SKM-1 (cell line): ENCODE data around the gene SLC8B1.

Experiments used
- DNase-seq: peaks from one replicate; lab custom pipeline; 2025; ENCODE audit not compliant: unreplicated experiment; lab: John Stamatoyannopoulos, UW

The SLC8B1 gene

DNA sequence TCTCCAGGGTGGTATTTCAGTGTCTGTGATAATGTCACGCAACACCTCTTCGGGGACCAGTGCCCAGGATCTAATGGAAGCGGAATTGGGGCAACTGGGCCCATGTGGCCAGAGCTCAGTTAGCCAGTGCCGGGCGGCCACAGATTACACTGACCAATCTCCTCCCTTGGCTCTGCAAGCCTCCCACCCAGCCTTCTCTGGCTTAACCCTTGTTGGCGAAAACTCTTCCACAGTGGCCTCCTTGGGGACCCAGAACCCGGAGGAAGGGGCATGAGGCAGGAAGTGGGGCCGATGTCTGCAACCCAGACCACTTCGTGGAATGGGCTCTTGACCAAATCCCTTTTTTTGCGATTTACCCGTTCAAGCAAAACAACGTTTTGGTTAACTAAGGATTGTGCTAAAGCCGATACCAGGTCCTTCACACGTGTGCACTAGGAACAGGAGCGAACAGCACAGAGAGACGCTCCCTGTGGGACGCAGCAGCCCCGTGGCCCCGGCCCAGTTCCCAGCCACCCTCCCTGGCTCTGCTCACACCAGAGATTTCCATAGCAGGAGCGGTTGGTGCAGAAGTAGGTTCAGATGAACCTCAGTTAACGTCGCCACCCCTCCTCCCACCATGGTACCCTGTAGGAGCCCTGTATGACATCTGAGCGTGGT is 38.2 kb downstream of the SLC8B1 start:
- DNase-seq: no peak

DNA sequence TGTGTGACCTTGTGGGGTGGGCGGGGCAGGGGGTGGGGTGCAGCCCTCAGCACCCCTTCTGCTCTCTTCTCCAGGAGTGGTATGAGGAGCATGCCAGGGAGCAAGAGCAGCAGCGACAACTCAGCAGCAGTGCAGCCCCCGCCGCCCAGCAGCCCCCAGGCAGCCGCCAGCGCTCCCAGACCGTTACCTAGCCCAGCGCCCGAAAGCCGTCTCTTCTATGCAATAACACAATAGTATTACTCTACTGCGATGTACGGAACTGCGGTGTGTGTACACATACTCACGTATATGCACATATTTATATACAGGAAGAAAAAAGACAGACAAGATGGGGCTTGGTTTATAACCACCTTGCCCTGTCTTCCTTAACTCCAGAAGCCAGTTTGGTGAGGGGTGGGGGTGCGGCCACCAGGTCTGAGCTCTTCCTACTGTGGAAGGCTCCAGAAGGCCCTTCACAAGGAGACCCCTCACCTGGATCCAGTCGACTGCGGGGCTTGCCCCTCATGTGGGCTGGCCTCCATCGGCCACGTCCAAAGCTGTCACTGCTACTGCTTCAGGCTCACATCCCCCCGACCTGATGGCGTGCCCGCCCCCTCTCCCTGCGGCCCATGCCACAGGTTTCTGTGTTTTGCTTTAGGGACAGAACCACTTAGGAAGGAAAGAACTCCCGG is 38.9 kb downstream of the SLC8B1 start:
- DNase-seq: no peak

DNA sequence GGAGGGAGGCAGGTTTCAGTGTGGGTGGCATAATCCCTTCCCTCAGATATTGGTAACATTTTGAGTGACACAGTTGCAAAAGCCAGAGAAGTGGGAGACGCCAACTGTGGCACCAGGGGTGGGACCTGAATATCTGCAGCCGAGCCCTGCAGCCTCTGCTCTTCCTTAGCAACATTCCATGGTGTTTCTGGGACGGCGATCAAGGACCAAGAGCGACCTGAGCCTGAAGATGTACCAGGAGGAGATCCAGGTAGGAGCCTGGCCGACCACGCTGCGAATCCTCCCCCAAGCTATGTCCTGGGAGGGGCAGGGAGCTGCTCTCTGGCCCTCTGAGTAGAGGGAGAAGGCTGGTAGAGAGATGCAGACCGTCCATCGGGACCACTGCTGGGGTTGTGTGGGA is 41.8 kb downstream of the SLC8B1 start:
- DNase-seq: no peak

DNA sequence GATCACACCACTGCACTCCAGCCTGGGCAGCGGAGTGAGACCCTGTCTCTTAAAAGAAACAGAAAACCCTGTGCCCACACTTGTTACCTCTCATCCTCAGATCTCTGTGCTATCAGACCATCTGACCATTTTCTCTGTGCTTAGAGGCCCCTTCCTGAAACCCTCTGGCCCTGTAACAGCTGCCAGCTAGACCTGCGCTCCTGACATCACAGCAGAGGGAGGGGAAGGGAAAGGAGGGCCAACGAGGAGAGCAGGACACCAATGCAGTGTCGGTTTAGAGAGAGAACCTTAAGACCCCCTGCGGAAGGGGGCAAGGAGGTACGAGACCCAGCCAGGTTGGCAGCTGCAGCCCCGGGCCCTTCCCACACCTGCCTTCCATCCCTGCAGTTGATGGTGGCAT is 42.4 kb downstream of the SLC8B1 start:
- DNase-seq: no peak

DNA sequence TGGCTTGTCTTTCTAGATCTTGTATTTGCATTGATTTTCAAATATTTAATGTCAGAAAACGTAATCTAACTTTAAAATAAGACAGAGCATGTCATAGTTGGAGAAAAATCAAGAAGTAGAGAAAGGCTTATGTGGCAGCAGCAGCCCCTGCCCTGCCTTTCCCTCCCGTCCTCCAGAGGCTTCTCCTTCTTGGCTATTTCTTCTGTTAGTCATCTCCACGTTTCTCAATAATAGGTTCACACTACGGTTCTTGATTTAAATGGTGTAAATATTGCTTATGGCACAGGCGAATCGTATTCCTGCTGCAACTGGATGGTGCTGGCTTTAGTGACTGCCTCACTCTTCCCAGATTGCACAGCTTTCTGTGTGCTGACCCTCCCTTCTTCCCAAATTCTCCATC is 42.8 kb downstream of the SLC8B1 start:
- DNase-seq: no peak

DNA sequence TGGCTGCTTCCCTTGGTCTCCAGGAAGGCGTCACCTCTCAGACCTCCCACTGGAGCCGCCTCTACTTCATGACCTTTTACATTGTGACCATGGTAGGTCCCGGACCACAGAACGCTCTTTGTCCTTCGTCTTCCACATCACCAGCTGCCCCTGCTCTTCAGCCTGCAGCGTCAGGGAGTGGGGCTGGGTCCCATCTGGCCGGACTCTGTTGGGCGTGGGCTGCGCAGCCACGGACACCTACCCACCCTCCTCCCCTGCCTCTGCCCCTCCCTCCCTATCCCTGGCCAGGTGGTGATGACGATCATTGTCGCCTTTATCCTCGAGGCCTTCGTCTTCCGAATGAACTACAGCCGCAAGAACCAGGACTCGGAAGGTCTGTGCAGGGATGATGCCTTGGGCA is 43.3 kb downstream of the SLC8B1 start:
- DNase-seq: no peak

DNA sequence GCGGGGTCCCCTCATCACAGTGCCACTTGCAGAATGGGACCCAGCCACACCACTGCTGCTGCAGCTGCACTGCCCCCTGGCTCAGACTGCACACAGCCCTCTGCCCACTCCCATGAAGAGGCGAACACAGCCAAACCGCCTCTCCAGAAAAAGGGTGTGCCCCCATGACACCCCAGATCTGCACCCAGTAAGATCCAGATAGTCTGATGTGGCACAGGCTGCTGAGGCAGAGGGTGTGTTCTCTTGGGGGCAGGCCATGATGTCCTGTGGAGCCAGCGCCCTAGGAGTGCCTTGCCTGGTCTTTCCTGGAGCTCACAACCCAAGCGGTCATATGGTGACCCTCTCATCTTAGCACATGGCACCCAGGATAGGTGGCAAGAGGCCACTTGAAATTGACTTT is 44.4 kb downstream of the SLC8B1 start:
- no peak for DNase-seq

DNA sequence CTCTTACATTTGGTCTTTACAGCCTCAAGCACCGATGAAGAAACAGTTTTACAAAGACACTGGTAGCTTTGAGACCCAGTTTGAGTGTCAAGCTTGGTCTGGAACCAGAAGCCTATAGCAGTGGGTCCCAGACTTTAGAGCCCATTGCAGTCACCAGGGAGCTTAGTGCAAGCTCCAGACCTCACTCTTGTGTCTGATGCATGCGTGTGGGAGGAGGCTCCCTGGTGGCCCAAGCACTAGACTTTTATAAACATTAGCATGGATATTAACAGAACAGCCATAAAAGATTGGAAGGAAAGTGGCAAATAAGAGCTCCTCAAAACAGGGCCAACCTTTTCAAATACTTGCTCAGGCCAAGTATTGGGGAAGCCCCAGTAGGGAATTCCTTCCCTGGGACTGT is 45.5 kb downstream of the SLC8B1 start:
- no peak for DNase-seq

DNA sequence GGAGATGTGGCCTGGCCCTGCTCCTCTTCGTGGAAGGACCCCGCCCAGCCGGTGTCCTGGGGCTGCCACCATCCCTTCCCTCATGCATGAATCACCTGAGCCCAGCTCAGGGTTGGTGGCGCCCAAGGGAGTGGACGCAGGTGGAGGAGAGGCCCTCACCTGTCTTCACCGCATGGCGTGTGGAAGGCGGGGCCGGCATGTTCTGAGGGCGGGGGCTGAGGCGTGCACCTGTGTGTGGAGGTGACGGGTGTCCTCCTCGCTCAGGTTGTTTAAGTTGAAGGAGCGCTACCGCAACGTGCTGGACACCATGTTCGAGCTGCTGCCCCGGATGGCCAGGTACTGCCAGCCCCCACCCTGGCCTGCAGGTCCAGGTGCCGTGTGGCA is 47.0 kb downstream of the SLC8B1 start:
- no peak for DNase-seq

DNA sequence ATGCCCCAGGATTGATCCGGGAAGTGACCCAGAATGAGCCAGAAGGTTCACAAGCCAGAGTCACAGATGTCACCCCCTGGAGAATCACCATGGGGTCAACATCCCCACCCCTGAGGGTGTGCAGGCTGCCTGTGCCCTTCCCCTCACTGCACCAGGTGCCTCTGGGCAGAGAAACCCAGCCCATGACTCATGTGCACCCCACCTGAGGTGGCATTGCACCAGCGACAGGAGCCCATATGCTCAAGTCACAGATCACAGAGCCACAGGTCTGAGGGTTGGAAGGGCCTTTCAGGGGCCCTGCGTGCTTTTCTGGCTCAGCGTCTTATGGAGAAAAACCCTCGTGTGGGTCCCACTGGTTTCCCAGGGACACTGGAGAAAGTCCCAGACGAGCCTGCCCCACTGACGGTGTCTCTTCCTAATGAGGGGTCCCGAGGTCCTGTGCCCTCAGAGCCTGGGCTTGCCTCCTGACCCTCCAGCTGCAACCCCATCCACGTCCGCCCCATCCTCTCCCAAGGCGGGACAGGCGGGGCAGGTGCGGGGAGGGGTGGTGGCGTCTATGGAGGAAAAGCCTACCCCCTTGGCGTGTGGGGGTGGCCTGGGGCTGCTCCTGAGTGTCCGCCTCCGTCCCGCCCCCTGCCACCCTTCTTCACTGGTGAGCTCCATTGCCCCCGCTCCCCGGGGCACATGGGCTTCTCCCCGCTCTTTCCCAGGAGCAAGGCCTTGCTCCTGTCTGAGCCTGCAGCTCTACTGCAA is 47.6 kb downstream of the SLC8B1 start:
- no peak for DNase-seq

DNA sequence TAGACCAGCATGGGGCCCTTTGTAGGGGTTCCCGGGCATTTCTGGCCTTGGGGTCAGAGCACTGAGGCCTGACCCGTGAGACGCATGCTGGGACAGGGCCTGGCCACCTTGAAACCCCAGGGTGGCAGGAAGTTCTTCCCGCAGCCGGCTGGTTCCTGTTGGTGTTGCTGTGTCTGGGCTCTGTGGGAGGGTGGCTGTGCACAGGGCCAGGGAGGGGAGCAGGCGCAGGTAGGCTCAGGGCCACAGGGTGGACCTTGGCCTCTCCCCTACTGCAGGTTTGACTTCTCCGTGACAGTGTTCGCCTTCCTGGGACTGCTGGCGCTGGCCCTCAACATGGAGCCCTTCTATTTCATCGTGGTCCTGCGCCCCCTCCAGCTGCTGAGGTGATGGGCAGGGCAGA is 48.2 kb downstream of the SLC8B1 start:
- no peak for DNase-seq

DNA sequence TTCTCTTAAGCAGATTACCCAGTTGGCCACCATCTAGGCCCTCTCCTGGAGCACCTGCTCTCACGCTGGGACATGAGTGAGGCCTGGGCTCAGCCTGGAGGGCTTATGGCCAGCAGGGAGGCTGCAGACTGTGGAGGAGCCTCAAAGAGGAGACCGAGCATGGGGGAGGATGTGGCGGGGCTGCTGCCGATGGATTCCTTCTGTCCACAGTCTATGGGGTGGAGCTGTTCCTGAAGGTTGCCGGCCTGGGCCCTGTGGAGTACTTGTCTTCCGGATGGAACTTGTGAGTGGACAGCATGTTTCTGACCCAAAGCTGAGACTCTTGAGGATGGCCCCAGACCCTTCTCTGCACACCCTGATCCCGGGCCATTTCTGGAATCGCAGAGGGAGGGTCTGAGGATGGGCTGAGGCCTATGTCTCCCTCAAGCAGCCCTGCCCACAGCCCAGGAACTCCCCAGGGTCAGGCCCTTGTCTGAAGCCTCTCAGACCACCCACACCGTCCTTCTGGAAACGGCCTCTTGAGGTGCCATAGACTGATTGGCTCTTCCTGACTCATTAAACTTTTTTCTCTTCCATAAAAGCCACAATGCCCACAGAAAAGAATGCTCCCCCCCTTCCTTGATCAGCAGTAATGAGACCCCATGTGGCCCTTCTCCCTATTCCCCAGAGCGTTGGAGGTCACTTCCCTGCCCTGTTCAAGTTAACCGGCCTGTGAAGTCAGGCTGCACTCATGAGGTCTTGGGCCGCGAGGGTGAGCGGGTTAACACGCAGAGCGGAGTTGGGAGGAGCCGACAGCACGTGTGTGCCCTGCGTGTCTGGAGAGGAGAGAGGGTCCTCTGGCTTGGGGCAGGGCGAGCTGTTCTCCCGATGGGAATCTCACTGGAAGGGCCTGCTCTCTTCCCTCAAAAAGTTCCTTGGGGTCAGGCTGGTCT is 49.0 kb downstream of the SLC8B1 start:
- DNase-seq: no peak

DNA sequence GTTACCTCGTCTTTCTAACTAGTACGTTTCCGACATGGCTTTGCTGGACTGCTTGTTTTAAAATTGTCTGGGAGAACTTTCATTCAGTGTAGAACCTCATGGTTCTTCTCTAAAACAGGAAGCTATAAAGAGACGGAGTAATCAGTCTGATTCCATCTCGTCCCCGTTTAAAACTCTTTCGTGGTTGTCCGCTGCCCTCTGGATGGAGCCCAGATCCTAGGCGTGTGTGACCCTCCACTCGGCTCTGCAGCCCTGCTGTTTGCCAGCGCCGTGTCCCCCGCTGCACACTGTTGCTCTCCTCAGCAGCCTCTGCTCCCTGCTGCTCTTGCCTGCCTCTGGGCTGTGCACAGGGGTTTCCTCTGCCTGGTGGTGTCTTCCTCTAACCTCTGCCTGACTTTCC is 50.2 kb downstream of the SLC8B1 start:
- no peak for DNase-seq

DNA sequence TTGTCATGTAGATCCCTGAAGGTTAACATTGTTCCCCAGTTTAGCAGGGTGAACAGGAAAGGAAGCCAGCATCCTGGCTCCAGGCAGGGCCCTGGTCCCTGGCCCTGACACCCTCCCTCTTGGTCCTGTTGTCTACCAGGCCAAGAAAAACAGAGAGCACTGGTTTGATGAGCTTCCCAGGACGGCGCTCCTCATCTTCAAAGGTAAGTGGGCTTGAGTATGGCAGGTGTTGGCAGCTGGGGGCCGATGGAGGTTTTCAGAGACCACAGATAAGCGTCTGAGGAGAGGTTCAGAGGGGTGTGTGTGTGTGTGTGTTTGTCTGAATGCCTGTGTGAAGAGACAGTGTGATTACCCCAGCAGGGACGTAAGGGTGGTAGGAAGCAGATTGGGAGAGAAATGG is 56.3 kb downstream of the SLC8B1 start:
- no peak for DNase-seq

DNA sequence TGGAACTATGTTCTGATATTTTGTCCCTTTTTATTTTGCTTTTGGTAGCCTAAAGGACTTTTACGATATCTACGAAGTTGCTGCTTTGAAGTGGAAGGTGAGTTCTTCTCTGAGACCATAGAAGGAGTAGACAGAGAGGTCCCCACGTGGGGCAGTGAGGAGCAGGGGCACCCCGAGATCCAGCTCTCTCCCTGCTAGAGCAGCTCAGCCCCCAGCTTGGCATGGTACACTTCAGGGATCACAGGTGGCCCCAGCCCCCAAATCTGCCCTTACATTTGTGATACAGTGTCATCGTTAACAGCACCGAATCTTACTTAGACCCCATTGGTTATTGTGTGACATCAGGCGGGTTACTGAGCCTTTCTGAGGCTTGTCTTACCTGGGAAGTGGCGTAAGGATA is 56.8 kb downstream of the SLC8B1 start:
- DNase-seq: no peak

DNA sequence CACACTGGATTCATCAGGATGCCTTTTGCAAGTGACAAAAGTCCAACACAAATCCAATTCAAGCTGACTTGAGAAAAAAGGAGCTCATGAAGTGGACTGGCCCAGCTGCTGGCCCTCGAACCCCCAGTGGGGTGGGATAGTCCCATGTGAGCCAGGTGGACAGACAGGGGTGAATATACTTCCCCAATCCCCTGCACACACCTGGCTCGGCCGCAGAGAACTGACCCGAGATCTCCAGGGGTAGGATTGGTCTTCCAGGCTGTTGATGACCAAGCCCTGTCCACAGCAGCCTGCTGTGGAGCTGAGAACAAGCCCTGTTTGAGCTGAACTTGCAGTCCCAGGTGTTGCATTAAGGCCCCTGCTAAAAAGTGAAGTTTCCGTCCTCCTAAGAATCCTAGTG is 57.4 kb downstream of the SLC8B1 start:
- DNase-seq: no peak

DNA sequence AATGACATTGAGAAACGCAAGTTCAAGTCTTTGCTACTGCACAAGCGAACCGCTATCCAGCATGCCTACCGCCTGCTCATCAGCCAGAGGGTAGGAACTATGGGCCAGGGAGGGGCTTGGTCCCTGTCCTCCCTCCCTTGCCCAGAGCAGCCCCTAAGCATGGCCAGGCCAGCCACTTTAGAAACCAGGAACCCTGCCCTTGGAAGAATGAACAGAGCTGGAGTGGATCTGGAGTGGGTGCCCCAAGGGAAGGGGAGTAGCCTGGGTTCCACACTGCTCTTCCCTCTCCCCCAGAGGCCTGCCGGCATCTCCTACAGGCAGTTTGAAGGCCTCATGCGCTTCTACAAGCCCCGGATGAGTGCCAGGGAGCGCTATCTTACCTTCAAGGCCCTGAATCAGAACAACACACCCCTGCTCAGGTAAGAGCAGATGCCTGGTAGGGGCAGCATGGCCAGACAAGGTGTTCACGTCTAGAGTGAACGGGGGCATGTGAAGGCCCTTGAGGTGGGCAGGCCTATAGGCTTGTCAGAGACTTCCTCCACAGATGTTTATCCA is 57.9 kb downstream of the SLC8B1 start:
- DNase-seq: no peak

DNA sequence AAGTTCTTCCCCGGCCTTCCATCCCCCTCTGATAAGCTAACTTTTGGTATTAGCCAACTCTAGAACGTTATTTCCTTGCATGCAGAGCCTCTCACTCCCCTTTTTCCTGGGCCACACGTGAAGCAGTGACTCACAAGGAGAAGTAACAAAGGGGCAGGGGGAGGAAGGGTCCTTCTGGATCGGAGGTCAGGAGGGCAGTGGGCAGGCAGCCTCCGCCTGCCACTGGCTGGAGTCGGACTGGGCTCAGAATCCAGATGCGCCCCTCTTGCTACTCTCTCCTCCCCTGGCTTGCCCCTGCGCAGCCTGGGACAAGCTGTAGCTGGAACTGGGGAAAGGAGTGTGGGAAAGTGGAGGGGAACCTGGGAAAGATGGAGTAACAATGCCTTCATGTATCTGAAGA is 58.6 kb downstream of the SLC8B1 start:
- DNase-seq: no peak

DNA sequence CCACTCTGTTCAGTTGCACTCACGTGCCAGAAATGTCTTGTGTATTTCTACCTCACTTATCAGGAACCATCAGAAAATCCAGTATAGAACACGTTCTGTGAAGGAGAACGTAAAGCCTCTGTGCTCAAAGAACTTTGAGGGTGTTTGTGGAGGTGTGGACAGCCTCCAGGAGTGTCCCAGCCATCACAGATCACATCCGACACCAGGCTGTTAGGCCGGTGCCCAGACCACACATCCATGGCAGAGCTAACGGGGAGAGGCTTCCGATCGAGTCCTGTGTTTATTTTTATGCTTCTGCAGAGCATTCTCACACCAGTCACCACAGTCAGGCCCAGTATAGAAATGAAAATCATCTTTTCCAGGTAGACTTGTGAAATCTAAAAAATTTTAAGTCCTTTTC is 60.1 kb downstream of the SLC8B1 start:
- DNase-seq: no peak

DNA sequence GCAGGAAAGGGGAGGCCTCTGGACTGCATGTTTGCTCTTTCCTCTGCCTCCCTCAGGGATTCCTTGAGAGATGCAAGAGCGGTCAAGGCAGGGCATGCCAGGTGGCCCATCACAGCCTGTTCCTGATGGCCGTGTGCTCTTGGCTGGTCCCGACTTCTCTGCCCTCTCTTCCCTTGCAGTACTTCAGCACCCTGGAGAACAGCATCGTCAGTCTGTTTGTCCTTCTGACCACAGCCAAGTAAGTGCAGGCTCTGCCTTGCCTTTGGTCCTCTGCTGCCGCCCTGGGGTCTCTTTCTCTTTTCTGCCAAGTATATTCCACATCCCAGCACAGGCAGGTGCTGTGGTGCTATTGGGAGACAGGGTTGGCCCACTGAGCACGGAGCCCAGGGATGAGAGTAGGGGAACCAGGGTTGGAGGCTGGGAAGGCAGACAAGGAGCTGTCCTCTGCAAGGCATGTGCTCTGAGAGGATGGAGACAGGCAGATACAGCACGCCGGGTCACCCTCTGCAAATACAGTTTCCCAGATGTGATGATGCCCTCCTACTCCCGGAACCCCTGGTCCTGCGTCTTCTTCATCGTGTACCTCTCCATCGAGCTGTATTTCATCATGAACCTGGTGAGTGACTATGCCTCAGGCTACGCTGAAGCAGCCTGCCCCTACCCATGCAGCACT is 61.7 kb downstream of the SLC8B1 start:
- DNase-seq: no peak
